Common myeloid progenitor, CD34-positive (primary cell): ENCODE data around the gene DLGAP3.
"Not testable (repeated sequence)": the region's sequence is repeated elsewhere in the genome, so short reads cannot be mapped to it uniquely, and the experiment has no call there.

Experiments
- CTCF ChIA-PET: fragments of 350-600 bp; sonication (Branson Sonifier 250); formaldehyde crosslinking; loops from one replicate; lab custom pipeline; 2021; ENCODE audit warnings: antibody characterized with exemption; lab: Charles Lee
- POLR2A ChIA-PET: fragments of 350-600 bp; sonication (Branson Sonifier 250); formaldehyde crosslinking; loops from one replicate; lab custom pipeline; 2021; ENCODE audit warnings: antibody characterized with exemption; lab: Charles Lee
- DNase-seq, 3 donors: peaks; one replicate each; pipeline versions ENCODE4 v3.0.0 to v3.0.0-alpha.2; 2013
- H3K27ac ChIP-seq, 2 experiments: 1 replicate in 1 of 2; 2 replicates in 1 of 2; pipeline ENCODE4 v1.7.0; 2013; ENCODE audit warnings: inconsistent platforms in 2 of 2, low read length in 2 of 2, mild to moderate bottlenecking in 2 of 2, low read depth in 1 of 2, moderate library complexity in 1 of 2; ENCODE audit not compliant: severe bottlenecking in 2 of 2, insufficient read depth in 1 of 2, poor library complexity in 1 of 2
- H3K27me3 ChIP-seq, 5 experiments: replicated peaks in 2 of 5; 1 replicate in 3 of 5; 2 replicates in 2 of 5; pipeline versions ENCODE4 v1.6.1 to v1.7.0; 2013; ENCODE audit warnings: low read length in 4 of 5, mild to moderate bottlenecking in 2 of 5, moderate library complexity in 2 of 5, inconsistent platforms in 1 of 5; ENCODE audit not compliant: insufficient read depth in 5 of 5, control insufficient read depth in 4 of 5
- H3K36me3 ChIP-seq, 4 experiments: 1 replicate in 2 of 4; 2 replicates in 2 of 4; pipeline versions ENCODE4 v1.6.1 to v1.7.0; 2013; ENCODE audit warnings: low read length in 3 of 4, control low read depth in 1 of 4, mild to moderate bottlenecking in 1 of 4; ENCODE audit not compliant: control insufficient read depth in 4 of 4, insufficient read depth in 4 of 4
- H3K4me1 ChIP-seq, 4 experiments: 1 replicate in 3 of 4; 2 replicates in 1 of 4; pipeline versions ENCODE4 v1.6.1 to v1.7.1; 2013; ENCODE audit warnings: low read length in 3 of 4, mild to moderate bottlenecking in 3 of 4, control low read depth in 1 of 4, inconsistent platforms in 1 of 4, moderate library complexity in 1 of 4; ENCODE audit not compliant: control insufficient read depth in 4 of 4, insufficient read depth in 4 of 4; ENCODE audit errors: control extremely low read depth in 1 of 4
- H3K4me3 ChIP-seq, 7 experiments: 1 replicate in 4 of 7; 2 replicates in 3 of 7; pipeline versions ENCODE4 v1.5.1 to v1.7.0; 2013; ENCODE audit warnings: mild to moderate bottlenecking in 7 of 7, low read length in 6 of 7, moderate library complexity in 6 of 7, inconsistent platforms in 2 of 7, low read depth in 2 of 7, control low read depth in 1 of 7; ENCODE audit not compliant: insufficient read depth in 4 of 7, control insufficient read depth in 1 of 7; ENCODE audit errors: extremely low read depth in 1 of 7
- H3K9me3 ChIP-seq, 5 experiments: 1 replicate in 4 of 5; 2 replicates in 1 of 5; pipeline versions ENCODE4 v1.6.1 to v1.7.1; 2013; ENCODE audit warnings: low read length in 4 of 5, mild to moderate bottlenecking in 2 of 5, inconsistent platforms in 1 of 5, low read depth in 1 of 5, moderate library complexity in 1 of 5; ENCODE audit not compliant: control insufficient read depth in 4 of 5, insufficient read depth in 2 of 5; ENCODE audit errors: control extremely low read depth in 1 of 5
- WGBS: methylation state at CpG from one replicate; pipeline ENCODE4 v1.1.5; 2013; ENCODE audit not compliant: insufficient coverage; 5-methylcytosine and 5-hydroxymethylcytosine counted together

Gene DLGAP3

DNA sequence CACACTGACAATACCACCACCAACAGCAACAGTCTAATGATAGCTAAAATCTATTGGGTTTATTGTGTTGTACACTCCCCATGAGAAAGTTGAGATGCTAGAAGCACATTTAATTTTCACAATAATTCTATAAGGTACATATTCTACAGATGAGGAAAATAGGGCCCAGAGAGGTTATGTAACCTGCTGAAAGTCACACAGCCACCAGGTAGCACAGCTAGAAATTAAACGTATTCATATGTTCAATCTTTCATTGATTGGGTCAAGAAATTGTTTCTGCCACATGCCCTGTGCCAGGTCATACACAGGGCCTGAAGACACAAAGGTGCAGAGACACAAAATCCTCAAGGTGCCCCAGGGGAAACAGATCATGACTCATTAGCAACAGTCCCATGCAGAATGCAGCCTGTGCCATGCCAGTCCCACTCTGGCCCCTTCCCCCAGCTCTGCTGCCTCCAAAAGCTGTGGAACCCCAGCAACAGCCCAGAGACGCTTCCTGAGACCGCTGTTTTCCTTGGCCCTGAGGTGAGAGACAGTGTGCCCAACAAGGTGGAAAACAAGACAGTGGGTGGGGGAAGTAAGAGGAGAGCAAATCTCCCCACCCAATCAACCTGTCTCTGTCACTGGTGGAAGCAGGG is 104.5 kb downstream of the DLGAP3 start:
- Histone ChIP-seq H3K27ac (no peak overlapping the region), H3K4me3 (no peak overlapping the region), H3K36me3 (no peaks in the 10 kb centered on the region), H3K27me3 (no peaks in the 10 kb centered on the region), H3K4me1 (peaks cover 0 to 45% (median 12%) of the 10 kb centered on the region in 4 experiments), H3K9me3 (no peaks in the 10 kb centered on the region)
- peak in 1 of 3 donors; percentile 4 for DNase-seq
- CTCF ChIA-PET = interaction anchor here (2.2 kb wide), 1 partner anchor 19 kb away, joined by 6 read pairs; no protein-coding TSS in a partner anchor
- POLR2A ChIA-PET = interaction anchor here (0.6 kb wide), 1 partner anchor 9 kb away, joined by 3 read pairs; no protein-coding TSS in a partner anchor
- 100% methylated on average over 2 of the region's 3 CpGs for WGBS

DNA sequence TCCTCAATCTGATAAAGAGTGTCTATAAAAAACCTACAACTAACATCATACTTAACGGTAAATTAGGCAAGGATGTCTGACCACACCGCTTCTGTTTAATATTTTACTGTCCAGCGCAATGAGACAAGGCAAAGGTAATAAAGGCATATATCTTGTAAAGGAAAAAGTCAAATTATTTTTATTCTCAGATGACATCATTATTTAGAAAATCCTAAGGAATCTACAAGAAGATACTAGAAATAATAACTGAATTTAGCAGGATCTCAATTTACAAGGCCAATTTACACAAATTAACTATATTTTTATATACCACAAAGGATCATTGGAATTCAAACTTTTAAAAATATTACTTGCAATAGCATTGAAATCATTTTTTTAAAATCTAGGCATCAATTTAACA is 107.2 kb downstream of the DLGAP3 start:
- H3K27me3 ChIP-seq = no peaks in the 10 kb centered on the region
- no peak overlapping the region for H3K4me3 ChIP-seq
- ChIA-PET POLR2A (no interaction called here), CTCF (no interaction called here)
- H3K4me1 ChIP-seq = peaks cover 0 to 20% (median 5%) of the 10 kb centered on the region in 4 experiments
- no peaks in the 10 kb centered on the region for H3K36me3 ChIP-seq
- no peak overlapping the region for H3K27ac ChIP-seq
- no peak for DNase-seq
- 20% methylated on average over 1 of the region's 3 CpGs for WGBS
- no peaks in the 10 kb centered on the region for H3K9me3 ChIP-seq

DNA sequence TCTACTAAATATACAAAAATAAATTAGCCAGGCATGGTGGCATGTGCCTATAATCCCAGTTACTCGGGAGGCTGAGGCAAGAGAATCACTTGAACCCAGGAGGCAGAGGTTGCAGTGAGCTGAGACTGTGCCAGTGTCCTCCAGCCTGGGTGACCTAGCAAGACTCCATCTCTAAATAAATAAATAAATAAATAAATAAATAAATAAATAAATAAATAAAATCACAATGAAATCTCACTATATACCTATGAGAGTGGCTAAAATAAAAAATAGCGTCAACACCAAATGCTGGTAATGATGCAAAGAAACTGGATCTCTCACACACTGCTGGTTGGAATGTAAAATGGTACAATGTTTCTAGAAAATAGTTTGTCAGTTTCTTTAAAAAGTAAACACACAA is 110.6 kb downstream of the DLGAP3 start:
- no CpG with 5 or more reads among the region's 2 CpGs for WGBS
- POLR2A ChIA-PET, H3K27me3 ChIP-seq, H3K4me3 ChIP-seq, H3K4me1 ChIP-seq, DNase-seq, H3K27ac ChIP-seq, H3K36me3 ChIP-seq, H3K9me3 ChIP-seq, CTCF ChIA-PET: not testable (repeated sequence)

DNA sequence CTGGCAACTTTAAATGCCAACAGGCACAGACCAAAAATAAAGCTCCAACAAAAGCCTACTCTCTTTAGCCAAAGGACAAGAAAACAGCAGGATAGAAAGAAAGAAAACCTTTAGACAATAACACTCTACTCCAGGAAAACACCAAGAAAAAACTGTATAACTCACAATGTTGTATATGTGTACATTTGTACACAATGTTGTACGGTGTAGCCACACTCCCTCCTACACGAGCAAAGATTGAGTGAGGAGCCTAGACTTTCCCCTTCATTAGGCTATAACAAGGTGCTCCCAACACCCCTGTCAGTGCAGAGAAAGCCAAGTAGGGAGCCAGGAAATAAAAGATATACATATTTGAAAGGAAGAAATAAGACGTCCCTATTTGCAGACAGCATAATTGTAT is 112.7 kb downstream of the DLGAP3 start:
- WGBS = no CpG with 5 or more reads among the region's 3 CpGs
- H3K36me3 ChIP-seq = no peaks in the 10 kb centered on the region

DNA sequence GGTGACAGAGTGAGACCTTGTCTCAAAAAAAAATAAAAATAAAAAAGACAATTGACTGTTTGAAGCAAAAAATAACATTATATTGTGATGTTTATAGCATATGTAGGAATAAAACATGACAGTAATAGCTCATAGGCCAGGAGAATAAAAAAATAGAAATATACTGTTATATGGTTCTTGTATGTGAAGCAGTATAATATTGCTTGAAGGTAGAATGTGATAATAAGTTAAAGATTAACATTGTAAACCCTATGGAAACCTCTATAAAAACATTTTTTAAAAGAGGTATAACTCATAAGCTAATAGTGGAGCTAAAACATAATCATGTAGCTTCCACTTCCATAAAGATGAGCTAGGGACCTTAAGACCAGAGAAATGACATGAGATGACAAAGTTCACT is 113.1 kb downstream of the DLGAP3 start:
- Histone ChIP-seq H3K27ac (no peak overlapping the region), H3K4me3 (no peak overlapping the region), H3K4me1 (no peaks in the 10 kb centered on the region), H3K9me3 (peaks cover 0 to 3% (median 0%) of the 10 kb centered on the region in 5 experiments), H3K36me3 (no peaks in the 10 kb centered on the region), H3K27me3 (peaks cover 0 to 3% (median 0%) of the 10 kb centered on the region in 5 experiments)
- POLR2A ChIA-PET = interaction anchor here (0.7 kb wide), 1 partner anchor 9 kb away, joined by 3 read pairs; no protein-coding TSS in a partner anchor
- CTCF ChIA-PET = interaction anchor here (0.6 kb wide), 1 partner anchor 101 kb away, joined by 3 read pairs; no protein-coding TSS in a partner anchor
- DNase-seq = no peak

More for the DNA sequence above, 112.7 kb downstream of the DLGAP3 start:
- Histone ChIP-seq H3K27ac (no peak overlapping the region), H3K27me3 (peaks cover 0 to 3% (median 0%) of the 10 kb centered on the region in 5 experiments), H3K9me3 (peaks cover 0 to 3% (median 0%) of the 10 kb centered on the region in 5 experiments), H3K4me1 (peaks cover 0 to 2% (median 0%) of the 10 kb centered on the region in 4 experiments), H3K4me3 (no peak overlapping the region)
- no peak for DNase-seq
- POLR2A ChIA-PET = interaction anchor here (0.7 kb wide), 1 partner anchor 9 kb away, joined by 3 read pairs; no protein-coding TSS in a partner anchor
- CTCF ChIA-PET = interaction anchor here (0.6 kb wide), 1 partner anchor 102 kb away, joined by 3 read pairs; no protein-coding TSS in a partner anchor
